HEK293 (cell line): ENCODE data around the gene FPR1.

Experiments used
- CTCF ChIA-PET: fragments of 350-600 bp; formaldehyde crosslinking; extraction: SDS; loops from one replicate; lab custom pipeline; 2021; ENCODE audit warnings: antibody characterized with exemption; lab: Yijun Ruan, JAX
- POLR2A ChIA-PET: fragments of 300-600 bp; formaldehyde crosslinking; extraction: SDS; loops from one replicate; lab custom pipeline; 2020; ENCODE audit warnings: antibody characterized with exemption, inconsistent platforms; lab: Yijun Ruan, JAX
- H3K27ac ChIP-seq: fragments of 200-500 bp; sonication (Bioruptor generic); 2 replicates; pipeline ENCODE4 v1.5.1; 2014; ENCODE audit warnings: low read depth, low read length, control low read depth, inconsistent platforms; ENCODE audit errors: extremely low read depth
- H3K36me3 ChIP-seq, 2 experiments: fragments of 200-500 bp in 1 of 2; sonication (Bioruptor generic) in 1 of 2; 1 replicate in 1 of 2; 2 replicates in 1 of 2; pipeline ENCODE4 v1.5.1; 2014 to 2017; ENCODE audit warnings: inconsistent platforms in 2 of 2, low read length in 2 of 2; ENCODE audit not compliant: control insufficient read depth in 2 of 2, insufficient read depth in 1 of 2
- H3K4me1 ChIP-seq: fragments of 200-500 bp; sonication (Bioruptor generic); 2 replicates; pipeline ENCODE4 v1.5.1; 2014; ENCODE audit warnings: mild to moderate bottlenecking, low read length, inconsistent platforms; ENCODE audit not compliant: control insufficient read depth, insufficient read depth
- H3K4me3 ChIP-seq: 2 replicates; pipeline ENCODE4 v1.5.1; 2011; ENCODE audit warnings: low read depth, mild to moderate bottlenecking, control low read depth, low read length, moderate library complexity
- H3K9me3 ChIP-seq: fragments of 200-500 bp; sonication (Bioruptor generic); 2 replicates; pipeline ENCODE4 v1.5.1; 2014; ENCODE audit warnings: low read depth, low read length, inconsistent platforms; ENCODE audit not compliant: control insufficient read depth, insufficient read depth
- SETDB1 ChIP-seq: IDR thresholded peaks from one replicate; pipeline ENCODE4 v1.6.1; 2017; ENCODE audit warnings: mild to moderate bottlenecking, low read length, moderate library complexity, mixed read lengths; ENCODE audit not compliant: insufficient read length
- ZNF114 ChIP-seq: fragments of 450-650 bp; formaldehyde crosslinking; IDR thresholded peaks from 2 replicates; pipeline ENCODE4 v1.5.0; 2017; ENCODE audit warnings: missing biosample characterization, missing genetic modification characterization
- ZNF221 ChIP-seq: fragments of 450-650 bp; formaldehyde crosslinking; IDR thresholded peaks from 2 replicates; pipeline ENCODE4 v1.5.1; 2017; ENCODE audit warnings: missing biosample characterization, missing genetic modification characterization, borderline replicate concordance
- ZNF555 ChIP-seq: fragments of 450-650 bp; formaldehyde crosslinking; conservative IDR thresholded peaks from 2 replicates; pipeline ENCODE4 v1.5.1; 2017; ENCODE audit warnings: missing biosample characterization, mild to moderate bottlenecking, missing genetic modification characterization, inconsistent platforms
- ZNF707 ChIP-seq: fragments of 450-650 bp; formaldehyde crosslinking; IDR thresholded peaks from 2 replicates; pipeline ENCODE4 v1.5.1; 2016; ENCODE audit warnings: missing biosample characterization, missing genetic modification characterization
- ZNF76 ChIP-seq: fragments of 450-650 bp; formaldehyde crosslinking; IDR thresholded peaks from 2 replicates; pipeline ENCODE4; 2016; ENCODE audit warnings: low read depth, missing biosample characterization, missing genetic modification characterization, borderline replicate concordance
- TF ChIP-seq, protein P1 (sequence below): fragments of 450-650 bp; formaldehyde crosslinking; IDR thresholded peaks from 2 replicates; pipeline ENCODE4 v1.5.1; 2016; ENCODE audit warnings: missing biosample characterization, missing genetic modification characterization
- TF ChIP-seq, protein P2 (sequence below): fragments of 450-650 bp; formaldehyde crosslinking; IDR thresholded peaks from 2 replicates; pipeline ENCODE4 v1.5.1; 2016; ENCODE audit warnings: missing biosample characterization, missing genetic modification characterization
- TF ChIP-seq, protein P3 (sequence below): fragments of 450-650 bp; formaldehyde crosslinking; IDR thresholded peaks from 2 replicates; pipeline ENCODE4 v1.5.1; 2016; ENCODE audit warnings: missing biosample characterization, missing genetic modification characterization
- TF ChIP-seq, protein P4 (sequence below): fragments of 450-650 bp; formaldehyde crosslinking; IDR thresholded peaks from 2 replicates; pipeline ENCODE4; 2016; ENCODE audit warnings: missing biosample characterization, missing genetic modification characterization
- TF ChIP-seq, protein P5 (sequence below): fragments of 450-650 bp; formaldehyde crosslinking; IDR thresholded peaks from 2 replicates; pipeline ENCODE4 v1.5.1; 2017; ENCODE audit warnings: missing biosample characterization, missing genetic modification characterization
- TF ChIP-seq, protein P6 (sequence below): fragments of 450-650 bp; formaldehyde crosslinking; IDR thresholded peaks from 2 replicates; pipeline ENCODE4 v1.5.1; 2016; ENCODE audit warnings: missing biosample characterization, missing genetic modification characterization

Gene FPR1

DNA sequence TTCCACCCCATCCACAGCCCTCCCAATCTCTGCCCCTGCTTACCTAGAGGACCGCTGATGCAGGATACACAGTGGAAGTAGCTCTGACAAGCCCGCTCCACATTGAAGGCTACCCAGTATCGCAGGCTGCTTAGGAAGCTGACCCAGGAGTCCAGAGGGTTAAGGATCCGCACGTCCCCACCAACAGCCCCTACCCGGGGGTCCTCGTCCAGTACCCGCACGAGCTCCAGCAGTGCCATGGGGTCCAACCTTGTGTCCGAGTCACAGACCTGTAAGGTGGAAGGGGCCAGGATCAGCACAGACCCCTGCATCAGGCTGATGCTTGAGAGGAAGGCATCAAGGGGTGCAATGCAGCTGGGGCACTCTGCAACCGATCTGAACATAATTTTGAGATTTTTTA is 34.8 kb downstream of the FPR1 start:
- H3K4me1 ChIP-seq = no peaks in the 10 kb centered on the region
- no peaks in the 10 kb centered on the region for H3K36me3 ChIP-seq
- TF ChIP-seq ZNF114 (tag by site-specific recombination) (no peak), SETDB1 (no peak), ZNF555 (tag by site-specific recombination) (no peak), ZNF707 (tag by site-specific recombination) (no peak), ZNF76 (tag by site-specific recombination) (no peak), ZNF221 (tag by site-specific recombination) (no peak)
- TF ChIP-seq, protein P1, sequence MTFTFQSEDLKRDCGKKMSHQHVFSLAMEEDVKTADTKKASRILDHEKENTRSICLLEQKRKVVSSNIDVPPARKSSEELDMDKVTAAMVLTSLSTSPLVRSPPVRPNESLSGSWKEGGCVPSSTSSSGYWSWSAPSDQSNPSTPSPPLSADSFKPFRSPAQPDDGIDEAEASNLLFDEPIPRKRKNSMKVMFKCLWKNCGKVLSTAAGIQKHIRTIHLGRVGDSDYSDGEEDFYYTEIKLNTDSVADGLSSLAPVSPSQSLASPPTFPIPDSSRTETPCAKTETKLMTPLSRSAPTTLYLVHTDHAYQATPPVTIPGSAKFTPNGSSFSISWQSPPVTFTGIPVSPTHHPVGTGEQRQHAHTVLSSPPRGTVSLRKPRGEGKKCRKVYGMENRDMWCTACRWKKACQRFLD = no peak
- TF ChIP-seq, protein P2, sequence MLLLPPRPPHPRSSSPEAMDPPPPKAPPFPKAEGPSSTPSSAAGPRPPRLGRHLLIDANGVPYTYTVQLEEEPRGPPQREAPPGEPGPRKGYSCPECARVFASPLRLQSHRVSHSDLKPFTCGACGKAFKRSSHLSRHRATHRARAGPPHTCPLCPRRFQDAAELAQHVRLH (tag by site-specific recombination) = no peak
- TF ChIP-seq, protein P3, sequence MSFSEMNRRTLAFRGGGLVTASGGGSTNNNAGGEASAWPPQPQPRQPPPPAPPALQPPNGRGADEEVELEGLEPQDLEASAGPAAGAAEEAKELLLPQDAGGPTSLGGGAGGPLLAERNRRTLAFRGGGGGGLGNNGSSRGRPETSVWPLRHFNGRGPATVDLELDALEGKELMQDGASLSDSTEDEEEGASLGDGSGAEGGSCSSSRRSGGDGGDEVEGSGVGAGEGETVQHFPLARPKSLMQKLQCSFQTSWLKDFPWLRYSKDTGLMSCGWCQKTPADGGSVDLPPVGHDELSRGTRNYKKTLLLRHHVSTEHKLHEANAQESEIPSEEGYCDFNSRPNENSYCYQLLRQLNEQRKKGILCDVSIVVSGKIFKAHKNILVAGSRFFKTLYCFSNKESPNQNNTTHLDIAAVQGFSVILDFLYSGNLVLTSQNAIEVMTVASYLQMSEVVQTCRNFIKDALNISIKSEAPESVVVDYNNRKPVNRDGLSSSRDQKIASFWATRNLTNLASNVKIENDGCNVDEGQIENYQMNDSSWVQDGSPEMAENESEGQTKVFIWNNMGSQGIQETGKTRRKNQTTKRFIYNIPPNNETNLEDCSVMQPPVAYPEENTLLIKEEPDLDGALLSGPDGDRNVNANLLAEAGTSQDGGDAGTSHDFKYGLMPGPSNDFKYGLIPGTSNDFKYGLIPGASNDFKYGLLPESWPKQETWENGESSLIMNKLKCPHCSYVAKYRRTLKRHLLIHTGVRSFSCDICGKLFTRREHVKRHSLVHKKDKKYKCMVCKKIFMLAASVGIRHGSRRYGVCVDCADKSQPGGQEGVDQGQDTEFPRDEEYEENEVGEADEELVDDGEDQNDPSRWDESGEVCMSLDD (tag by site-specific recombination) = no peak
- TF ChIP-seq, protein P4, sequence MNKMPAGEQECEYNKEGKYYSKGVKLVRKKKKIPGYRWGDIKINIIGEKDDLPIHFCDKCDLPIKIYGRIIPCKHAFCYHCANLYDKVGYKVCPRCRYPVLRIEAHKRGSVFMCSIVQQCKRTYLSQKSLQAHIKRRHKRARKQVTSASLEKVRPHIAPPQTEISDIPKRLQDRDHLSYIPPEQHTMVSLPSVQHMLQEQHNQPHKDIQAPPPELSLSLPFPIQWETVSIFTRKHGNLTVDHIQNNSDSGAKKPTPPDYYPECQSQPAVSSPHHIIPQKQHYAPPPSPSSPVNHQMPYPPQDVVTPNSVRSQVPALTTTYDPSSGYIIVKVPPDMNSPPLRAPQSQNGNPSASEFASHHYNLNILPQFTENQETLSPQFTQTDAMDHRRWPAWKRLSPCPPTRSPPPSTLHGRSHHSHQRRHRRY (tag by site-specific recombination) = no peak
- ChIA-PET POLR2A (no interaction called here), CTCF (interaction anchor here (1.2 to 1.5 kb wide), 2 partner anchors 91 to 244 kb away, joined by 3 to 5 read pairs; no protein-coding TSS in a partner anchor)
- no peak overlapping the region for H3K27ac ChIP-seq
- H3K4me3 ChIP-seq = no peak overlapping the region
- no peaks in the 10 kb centered on the region for H3K9me3 ChIP-seq

DNA sequence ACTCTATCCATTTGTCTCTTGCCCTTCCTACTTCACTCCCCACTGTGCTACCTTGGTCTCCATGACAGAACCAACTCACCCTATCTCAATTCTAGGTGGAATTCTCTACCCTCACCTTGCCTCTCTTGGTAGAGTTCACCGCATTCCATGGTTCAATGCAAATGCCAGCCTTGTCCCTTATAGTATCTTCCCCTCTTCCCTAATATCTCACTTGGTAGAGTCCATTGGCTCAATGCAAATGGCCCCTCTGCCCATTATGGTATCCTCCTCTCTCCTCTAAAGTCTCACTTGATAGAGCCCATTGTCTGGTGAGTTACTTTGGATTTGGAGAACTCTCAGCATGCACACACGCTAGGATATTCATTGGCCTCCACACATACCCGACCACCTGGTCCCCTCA is 35.8 kb downstream of the FPR1 start:
- no peaks in the 10 kb centered on the region for H3K9me3 ChIP-seq
- no peaks in the 10 kb centered on the region for H3K4me1 ChIP-seq
- TF ChIP-seq, protein P5, sequence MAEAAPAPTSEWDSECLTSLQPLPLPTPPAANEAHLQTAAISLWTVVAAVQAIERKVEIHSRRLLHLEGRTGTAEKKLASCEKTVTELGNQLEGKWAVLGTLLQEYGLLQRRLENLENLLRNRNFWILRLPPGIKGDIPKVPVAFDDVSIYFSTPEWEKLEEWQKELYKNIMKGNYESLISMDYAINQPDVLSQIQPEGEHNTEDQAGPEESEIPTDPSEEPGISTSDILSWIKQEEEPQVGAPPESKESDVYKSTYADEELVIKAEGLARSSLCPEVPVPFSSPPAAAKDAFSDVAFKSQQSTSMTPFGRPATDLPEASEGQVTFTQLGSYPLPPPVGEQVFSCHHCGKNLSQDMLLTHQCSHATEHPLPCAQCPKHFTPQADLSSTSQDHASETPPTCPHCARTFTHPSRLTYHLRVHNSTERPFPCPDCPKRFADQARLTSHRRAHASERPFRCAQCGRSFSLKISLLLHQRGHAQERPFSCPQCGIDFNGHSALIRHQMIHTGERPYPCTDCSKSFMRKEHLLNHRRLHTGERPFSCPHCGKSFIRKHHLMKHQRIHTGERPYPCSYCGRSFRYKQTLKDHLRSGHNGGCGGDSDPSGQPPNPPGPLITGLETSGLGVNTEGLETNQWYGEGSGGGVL (tag by site-specific recombination) = no peak
- TF ChIP-seq, protein P6, sequence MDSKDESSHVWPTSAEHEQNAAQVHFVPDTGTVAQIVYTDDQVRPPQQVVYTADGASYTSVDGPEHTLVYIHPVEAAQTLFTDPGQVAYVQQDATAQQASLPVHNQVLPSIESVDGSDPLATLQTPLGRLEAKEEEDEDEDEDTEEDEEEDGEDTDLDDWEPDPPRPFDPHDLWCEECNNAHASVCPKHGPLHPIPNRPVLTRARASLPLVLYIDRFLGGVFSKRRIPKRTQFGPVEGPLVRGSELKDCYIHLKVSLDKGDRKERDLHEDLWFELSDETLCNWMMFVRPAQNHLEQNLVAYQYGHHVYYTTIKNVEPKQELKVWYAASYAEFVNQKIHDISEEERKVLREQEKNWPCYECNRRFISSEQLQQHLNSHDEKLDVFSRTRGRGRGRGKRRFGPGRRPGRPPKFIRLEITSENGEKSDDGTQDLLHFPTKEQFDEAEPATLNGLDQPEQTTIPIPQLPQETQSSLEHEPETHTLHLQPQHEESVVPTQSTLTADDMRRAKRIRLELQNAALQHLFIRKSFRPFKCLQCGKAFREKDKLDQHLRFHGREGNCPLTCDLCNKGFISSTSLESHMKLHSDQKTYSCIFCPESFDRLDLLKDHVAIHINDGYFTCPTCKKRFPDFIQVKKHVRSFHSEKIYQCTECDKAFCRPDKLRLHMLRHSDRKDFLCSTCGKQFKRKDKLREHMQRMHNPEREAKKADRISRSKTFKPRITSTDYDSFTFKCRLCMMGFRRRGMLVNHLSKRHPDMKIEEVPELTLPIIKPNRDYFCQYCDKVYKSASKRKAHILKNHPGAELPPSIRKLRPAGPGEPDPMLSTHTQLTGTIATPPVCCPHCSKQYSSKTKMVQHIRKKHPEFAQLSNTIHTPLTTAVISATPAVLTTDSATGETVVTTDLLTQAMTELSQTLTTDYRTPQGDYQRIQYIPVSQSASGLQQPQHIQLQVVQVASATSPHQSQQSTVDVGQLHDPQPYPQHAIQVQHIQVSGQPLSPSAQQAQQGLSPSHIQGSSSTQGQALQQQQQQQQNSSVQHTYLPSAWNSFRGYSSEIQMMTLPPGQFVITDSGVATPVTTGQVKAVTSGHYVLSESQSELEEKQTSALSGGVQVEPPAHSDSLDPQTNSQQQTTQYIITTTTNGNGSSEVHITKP (tag by site-specific recombination) = peak; percentile 50; the same call in 1 of the 2 replicates
- no peak overlapping the region for H3K4me3 ChIP-seq
- no peaks in the 10 kb centered on the region for H3K36me3 ChIP-seq
- ChIA-PET CTCF (no interaction called here), POLR2A (no interaction called here)
- H3K27ac ChIP-seq = no peak overlapping the region
